RWPE2 (cell line): Measurements from ENCODE around the gene RBM6.
"Not testable (repeated sequence)": the region's sequence is repeated elsewhere in the genome, so short reads cannot be mapped to it uniquely, and the experiment has no call there.

Source experiments
- ATAC-seq: fragments of 200-7000 bp; cut with Tn5 transposase; 3 replicates; pipeline ENCODE4 v1.9.1; 2021; ENCODE audit warnings: low read depth
- DNase-seq: peaks from one replicate; pipeline ENCODE4 v3.0.0-alpha.2; 2020; ENCODE audit warnings: low spot score
- H3K27ac ChIP-seq: fragments of 450-650 bp; 2 replicates; pipeline ENCODE4 v1.5.1; 2017; ENCODE audit warnings: mild to moderate bottlenecking; ENCODE audit not compliant: poor library complexity, severe bottlenecking
- H3K27me3 ChIP-seq: fragments of 250-450 bp; sonication (Bioruptor Pico); 2 replicates; pipeline ENCODE4 v1.5.1; 2021; ENCODE audit warnings: mild to moderate bottlenecking, moderate library complexity; ENCODE audit not compliant: insufficient read depth, poor library complexity, severe bottlenecking
- H3K36me3 ChIP-seq: fragments of 250-450 bp; sonication (Bioruptor Pico); 2 replicates; pipeline ENCODE4 v1.5.1; 2020; ENCODE audit warnings: low read depth, mild to moderate bottlenecking, moderate library complexity
- H3K4me1 ChIP-seq: fragments of 250-450 bp; sonication (Bioruptor Pico); 2 replicates; pipeline ENCODE4 v1.5.1; 2021; ENCODE audit warnings: mild to moderate bottlenecking, moderate library complexity; ENCODE audit not compliant: insufficient read depth, poor library complexity, severe bottlenecking
- H3K4me3 ChIP-seq: fragments of 250-450 bp; sonication (Bioruptor Pico); 2 replicates; pipeline ENCODE4 v1.5.1; 2021; ENCODE audit warnings: mild to moderate bottlenecking, moderate library complexity; ENCODE audit not compliant: severe bottlenecking
- H3K9me3 ChIP-seq: fragments of 250-450 bp; sonication (Bioruptor Pico); 2 replicates; pipeline ENCODE4 v1.5.1; 2021; ENCODE audit warnings: mild to moderate bottlenecking, moderate library complexity; ENCODE audit not compliant: severe bottlenecking
- CTCF ChIP-seq: fragments of 450-650 bp; IDR thresholded peaks from one replicate; pipeline ENCODE4 v1.5.1; 2017; ENCODE audit warnings: mild to moderate bottlenecking, moderate library complexity; ENCODE audit not compliant: poor library complexity, severe bottlenecking

RBM6 gene

GRCh38 chr3:49900491-49901153 is 39.3 kb upstream of the RBM6 start:
- ATAC-seq (peak; percentile 75), DNase-seq (peak; percentile 95)
- no peak for TF ChIP-seq CTCF
- Histone ChIP-seq H3K9me3 (no peaks in the 10 kb centered on the region), H3K27ac (peak overlapping the region; percentile 98), H3K4me1 (peaks cover 26% of the 10 kb centered on the region), H3K27me3 (no peaks in the 10 kb centered on the region), H3K4me3 (peak overlapping the region; percentile 25), H3K36me3 (peaks cover 64% of the 10 kb centered on the region)

- Histone ChIP-seq H3K27ac (peak overlapping the region; percentile 98), H3K36me3 (peaks cover 53% of the 10 kb centered on the region), H3K4me3 (peak overlapping the region; percentile 64), H3K4me1 (peaks cover 36% of the 10 kb centered on the region), H3K9me3 (no peaks in the 10 kb centered on the region), H3K27me3 (no peaks in the 10 kb centered on the region)
- no peak for TF ChIP-seq CTCF
- ATAC-seq (no peak), DNase-seq (no peak)
Observed at GRCh38 chr3:49901366-49902339, 38.3 kb upstream of the RBM6 start.

- Histone ChIP-seq H3K27ac (peak overlapping the region; percentile 98), H3K4me1 (peaks cover 36% of the 10 kb centered on the region), H3K4me3 (peak overlapping the region; percentile 64), H3K9me3 (no peaks in the 10 kb centered on the region), H3K27me3 (no peaks in the 10 kb centered on the region), H3K36me3 (peaks cover 43% of the 10 kb centered on the region)
- ATAC-seq, result no peak
- no peak for DNase-seq
- TF ChIP-seq CTCF, result no peak
Observed at GRCh38 chr3:49902511-49903345, 37.2 kb upstream of the RBM6 start.

- H3K4me1 ChIP-seq, result peaks cover 36% of the 10 kb centered on the region
- ATAC-seq, result peak; percentile 65
Observed at GRCh38 chr3:49903451-49904424, 36.2 kb upstream of the RBM6 start, which contains the start of gene MST1R. Gene MST1R (minus strand): TSS chr3:49903873. CDS start chr3:49903609, 264 bp downstream.

GRCh38 chr3:49904448-49904847 is 35.5 kb upstream of the RBM6 start:
- Histone ChIP-seq H3K36me3 (peaks cover 28% of the 10 kb centered on the region), H3K4me1 (peaks cover 33% of the 10 kb centered on the region), H3K27ac (peak overlapping the region; percentile 98)
- DNase-seq, H3K27me3 ChIP-seq, H3K9me3 ChIP-seq, ATAC-seq, H3K4me3 ChIP-seq: not testable (repeated sequence)

More at GRCh38 chr3:49903451-49904424, 36.2 kb upstream of the RBM6 start, which contains the start of gene MST1R:
- H3K27me3 ChIP-seq, result no peaks in the 10 kb centered on the region
- peaks cover 32% of the 10 kb centered on the region for H3K36me3 ChIP-seq
- peak within 1 kb of the TSS; percentile 64 for H3K4me3 ChIP-seq
- TF ChIP-seq CTCF, result no peak
- DNase-seq, result peak; percentile 98
- H3K27ac ChIP-seq, result peak within 1 kb of the TSS; percentile 98
- no peaks in the 10 kb centered on the region for H3K9me3 ChIP-seq
